H1 (cell line): ENCODE measurements around the gene SERP1. TPM values are rescaled to one million over a fixed set of nuclear protein-coding genes. Genes with fewer than 3 reads are reported as not detected.

Experiments used
- CTCF ChIA-PET: fragments of 300-600 bp; sonication (Branson Sonifier 250); formaldehyde crosslinking; loops from one replicate; lab custom pipeline; 2021; ENCODE audit not compliant: partially characterized antibody; lab: Charles Lee
- POLR2A ChIA-PET: fragments of 300-600 bp; sonication (Branson Sonifier 250); formaldehyde crosslinking; loops from one replicate; lab custom pipeline; 2021; ENCODE audit warnings: inconsistent platforms; ENCODE audit not compliant: partially characterized antibody; lab: Charles Lee
- DNase-seq, 2 experiments: peaks; one replicate each; pipeline versions ENCODE4 v3.0.0 to v3.0.0-alpha.2; 2010 to 2022; ENCODE audit warnings: low spot score in 2 of 2, low read depth in 1 of 2, mixed read lengths in 1 of 2
- FAIRE-seq: peaks from 2 replicates; lab custom pipeline; 2011; peaks lifted over from hg19 to GRCh38; lab: Jason Lieb, UNC
- H2AFZ ChIP-seq: 2 replicates; pipeline ENCODE4 v1.8.1; 2012; ENCODE audit warnings: low read length, inconsistent platforms
- H2AK5ac ChIP-seq: 2 replicates; pipeline ENCODE4 v1.6.1; 2013; ENCODE audit warnings: low read depth, low read length
- H2BK120ac ChIP-seq: replicated peaks from 2 replicates; pipeline ENCODE3; 2013; ENCODE audit warnings: low read depth, low read length, inconsistent platforms
- H2BK12ac ChIP-seq: 2 replicates; pipeline ENCODE4 v1.6.1; 2013; ENCODE audit warnings: low read depth, low read length
- H2BK15ac ChIP-seq: 2 replicates; pipeline ENCODE4 v1.6.1; 2013; ENCODE audit warnings: low read length
- H2BK20ac ChIP-seq: 2 replicates; pipeline ENCODE4 v1.6.1; 2013; ENCODE audit warnings: low read length
- H2BK5ac ChIP-seq: 2 replicates; pipeline ENCODE4 v1.6.1; 2013; ENCODE audit warnings: low read depth, low read length
- H3K14ac ChIP-seq: 2 replicates; pipeline ENCODE4 v1.6.1; 2013; ENCODE audit warnings: inconsistent platforms; ENCODE audit not compliant: insufficient read length
- H3K18ac ChIP-seq: 2 replicates; pipeline ENCODE4 v1.6.1; 2013; ENCODE audit warnings: low read length; ENCODE audit errors: extremely low read depth
- H3K23ac ChIP-seq: 2 replicates; pipeline ENCODE4 v1.6.1; 2013; ENCODE audit warnings: inconsistent platforms; ENCODE audit not compliant: insufficient read length
- H3K23me2 ChIP-seq: 2 replicates; pipeline ENCODE4 v1.6.1; 2013; ENCODE audit warnings: low read depth, low read length
- H3K27ac ChIP-seq: 2 replicates; pipeline ENCODE4 v1.6.1; 2011; ENCODE audit warnings: low read depth, low read length, inconsistent platforms
- H3K27me3 ChIP-seq, 4 experiments: replicated peaks in 1 of 4; 1 replicate in 1 of 4; 2 replicates in 3 of 4; pipeline versions ENCODE4 v1.6.1 to v1.8.1; 2011 to 2013; ENCODE audit warnings: low read length in 3 of 4, mild to moderate bottlenecking in 3 of 4, inconsistent platforms in 2 of 4, mixed read lengths in 2 of 4, moderate library complexity in 1 of 4; ENCODE audit not compliant: control insufficient read depth in 3 of 4, insufficient read depth in 3 of 4; ENCODE audit errors: extremely low read depth in 1 of 4
- H3K36me3 ChIP-seq, 4 experiments: 2 replicates each; pipeline versions ENCODE4 v1.6.1 to v1.8.1; 2011 to 2013; ENCODE audit warnings: mild to moderate bottlenecking in 4 of 4, low read length in 3 of 4, moderate library complexity in 2 of 4, control low read depth in 1 of 4, inconsistent platforms in 1 of 4; ENCODE audit not compliant: insufficient read depth in 4 of 4, control insufficient read depth in 2 of 4
- H3K4ac ChIP-seq: replicated peaks from 2 replicates; pipeline ENCODE3; 2013; ENCODE audit warnings: low read length, low read depth, mixed read lengths, inconsistent platforms; ENCODE audit not compliant: insufficient read length
- H3K4me1 ChIP-seq, 4 experiments: replicated peaks in 1 of 4; 1 replicate in 1 of 4; 2 replicates in 3 of 4; pipeline versions ENCODE4 v1.6.1 to v1.8.1; 2011 to 2013; ENCODE audit warnings: low read length in 3 of 4, inconsistent platforms in 2 of 4, mixed read lengths in 1 of 4; ENCODE audit not compliant: insufficient read depth in 4 of 4, control insufficient read depth in 3 of 4
- H3K4me2 ChIP-seq, 2 experiments: 2 replicates each; pipeline versions ENCODE4 v1.6.1 to v1.8.1; 2011 to 2013; ENCODE audit warnings: low read depth in 2 of 2, low read length in 2 of 2, control low read depth in 1 of 2, inconsistent platforms in 1 of 2, mild to moderate bottlenecking in 1 of 2; ENCODE audit not compliant: insufficient read depth in 1 of 2
- H3K4me3 ChIP-seq, 4 experiments: fragments of 200-600, 300-600 bp in 1 of 4; sonication (generic), shearing (Covaris generic), sonication (Bioruptor Twin) in 1 of 4; 2 replicates each; pipeline versions ENCODE4 v1.5.1 to v1.8.1; 2011 to 2016; ENCODE audit warnings: low read length in 4 of 4, low read depth in 3 of 4, control low read depth in 2 of 4, inconsistent platforms in 2 of 4, mild to moderate bottlenecking in 2 of 4, mixed read lengths in 1 of 4, moderate library complexity in 1 of 4; ENCODE audit not compliant: insufficient read depth in 2 of 4; ENCODE audit errors: extremely low read depth in 1 of 4
- H3K56ac ChIP-seq: replicated peaks from 2 replicates; pipeline ENCODE3; 2013; ENCODE audit warnings: low read depth, mild to moderate bottlenecking, mixed read lengths, low read length, inconsistent platforms; ENCODE audit not compliant: insufficient read length
- H3K79me1 ChIP-seq: 2 replicates; pipeline ENCODE4 v1.6.1; 2013; ENCODE audit warnings: low read depth, low read length, control low read depth
- H3K79me2 ChIP-seq, 2 experiments: 2 replicates each; pipeline versions ENCODE4 v1.6.1 to v1.8.1; 2012 to 2013; ENCODE audit warnings: low read length in 2 of 2, mild to moderate bottlenecking in 2 of 2, inconsistent platforms in 1 of 2; ENCODE audit not compliant: insufficient read depth in 2 of 2, control insufficient read depth in 1 of 2
- H3K9ac ChIP-seq, 4 experiments: replicated peaks in 1 of 4; 1 replicate in 1 of 4; 2 replicates in 3 of 4; pipeline versions ENCODE4 v1.6.1 to v1.8.1; 2011 to 2013; ENCODE audit warnings: low read depth in 3 of 4, low read length in 3 of 4, control low read depth in 2 of 4, mild to moderate bottlenecking in 2 of 4, moderate library complexity in 2 of 4, inconsistent platforms in 1 of 4; ENCODE audit errors: extremely low read depth in 1 of 4
- H3K9me3 ChIP-seq, 2 experiments: 2 replicates each; pipeline versions ENCODE4 v1.6.1 to v1.8.1; 2012 to 2013; ENCODE audit warnings: mild to moderate bottlenecking in 2 of 2, moderate library complexity in 2 of 2, control low read depth in 1 of 2, inconsistent platforms in 1 of 2, low read depth in 1 of 2, low read length in 1 of 2, mixed read lengths in 1 of 2; ENCODE audit not compliant: insufficient read depth in 2 of 2
- H4K20me1 ChIP-seq, 2 experiments: replicated peaks in 1 of 2; 2 replicates each; pipeline versions ENCODE3 to v1.8.1; 2011 to 2013; ENCODE audit warnings: inconsistent platforms in 2 of 2, low read length in 2 of 2, mild to moderate bottlenecking in 1 of 2; ENCODE audit not compliant: insufficient read depth in 2 of 2, control insufficient read depth in 1 of 2
- H4K5ac ChIP-seq: 2 replicates; pipeline ENCODE4 v1.6.1; 2013; ENCODE audit warnings: low read length, low read depth, mixed read lengths, inconsistent platforms; ENCODE audit not compliant: insufficient read length
- H4K8ac ChIP-seq: 2 replicates; pipeline ENCODE4 v1.8.0; 2013; ENCODE audit warnings: mild to moderate bottlenecking, moderate library complexity, low read length, inconsistent platforms; ENCODE audit not compliant: insufficient read depth; ENCODE audit errors: extremely low read depth
- H4K91ac ChIP-seq: replicated peaks from 2 replicates; pipeline ENCODE3; 2013; ENCODE audit warnings: low read length, mixed read lengths, inconsistent platforms; ENCODE audit not compliant: insufficient read length
- SAP30 ChIP-seq: fragments of 300-600 bp; sonication (generic); IDR thresholded peaks from 2 replicates; pipeline ENCODE4 v1.7.1; 2012; ENCODE audit warnings: low read length, moderate library complexity, mild to moderate bottlenecking, inconsistent platforms; ENCODE audit not compliant: insufficient read depth, insufficient replicate concordance
- TEAD4 ChIP-seq: IDR thresholded peaks from 2 replicates; pipeline ENCODE4 v1.6.1; 2012; ENCODE audit warnings: low read depth, low read length, inconsistent platforms, mixed read lengths
- WGBS, 2 experiments: shearing (Covaris generic) in 1 of 2; methylation state at CpG; one replicate each; pipeline versions ENCODE4 v1.1.6 to v1.1.7; 2013 to 2015; ENCODE audit warnings: low lambda C conversion rate in 2 of 2, mixed read lengths in 2 of 2, inconsistent platforms in 1 of 2, low coverage in 1 of 2, missing lambda C conversion rate in 1 of 2; ENCODE audit not compliant: insufficient replicate concordance in 2 of 2, insufficient coverage in 1 of 2, insufficient read length in 1 of 2; ENCODE audit errors: extremely low coverage in 1 of 2, missing lambda C conversion rate in 1 of 2; 5-methylcytosine and 5-hydroxymethylcytosine counted together
- polyA plus RNA-seq, 7 experiments: library from polyadenylated mRNA; depleted of rRNA in 3 of 7; stranded (reverse) in 5 of 7; unstranded in 2 of 7; fragments of >200 nt in 5 of 7; fragments of 200-250 nt in 2 of 7; gene quantifications; 1 replicate in 5 of 7; 2 replicates in 1 of 7; 4 replicates in 1 of 7; pipeline versions ENCODE4 v1.2.1 to v1.2.3, GENCODE V29; 2011 to 2013; ENCODE audit warnings: missing spikeins in 2 of 7, mixed read lengths in 2 of 7
- total RNA-seq: library from RNA; stranded (reverse); fragmentation: NEBNext Ultra II Directional; extraction: Animal tissue kit (Norgen Biotek cat#: 25700); gene quantifications from 2 replicates; pipeline ENCODE4 v1.2.1, GENCODE V29; 2021

SERP1 gene
- total and polyA plus RNA-seq, 2 of the 8 experiments (the other 6 are each of a cell fraction or from before 2014, with no cell fraction given) = 90.3 to 98.2 TPM

DNA sequence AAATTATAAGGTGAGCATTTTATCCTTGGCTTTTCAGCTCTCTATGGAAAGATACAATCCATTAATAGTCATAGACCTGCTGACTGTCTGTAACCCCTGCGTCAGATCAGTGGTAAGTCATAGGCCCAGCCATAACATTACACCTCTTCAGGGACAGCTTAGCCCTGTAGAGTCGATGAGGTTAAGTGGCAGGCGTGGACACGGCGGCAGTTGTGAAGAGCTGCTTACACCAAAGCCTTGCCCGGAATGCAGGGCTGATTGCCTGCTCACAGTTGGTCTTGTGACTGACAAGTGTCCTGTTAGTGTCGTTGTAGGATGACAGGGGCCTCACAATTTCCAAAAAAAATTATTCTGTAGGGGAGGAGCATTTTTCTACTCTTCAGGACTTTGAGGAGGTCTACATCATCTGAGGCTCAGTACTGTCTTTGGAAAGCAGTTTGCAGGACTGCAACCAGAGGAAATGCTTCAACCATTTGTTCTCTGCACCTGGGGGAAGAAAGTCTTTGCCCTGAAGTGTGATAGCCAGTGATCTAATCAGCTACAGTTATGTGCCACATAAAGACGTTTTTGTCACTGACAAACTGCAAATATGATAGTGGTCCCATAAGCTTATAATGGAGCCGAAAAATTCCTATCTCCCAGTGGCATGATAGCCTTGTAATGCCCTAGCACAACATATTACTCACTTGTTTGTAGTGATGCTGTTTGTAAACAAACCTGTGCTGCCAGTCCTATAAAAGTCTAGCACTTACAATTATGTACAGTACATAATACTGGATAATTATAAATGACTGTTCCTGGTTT, 41.9 kb upstream of the SERP1 start:
- H3K4me1 ChIP-seq = no peaks in the 10 kb centered on the region
- FAIRE-seq = peak; percentile 32
- no peak overlapping the region for H3K4me3 ChIP-seq
- H4K91ac ChIP-seq = no peak overlapping the region
- WGBS, 2 experiments = 78% methylated on average over 9 of the region's 9 CpGs; no CpG with 5 or more reads in 1 of the 2 experiments
- H2BK5ac ChIP-seq = no peak overlapping the region
- peaks cover 2% of the 10 kb centered on the region in 2 experiments for H4K20me1 ChIP-seq
- H3K4me2 ChIP-seq = no peak overlapping the region
- DNase-seq = no peak
- H4K8ac ChIP-seq = no peak overlapping the region
- peak overlapping the region; percentile 38; the same call in 1 of the 2 replicates for H3K27ac ChIP-seq
- no peak overlapping the region for H2BK20ac ChIP-seq
- no peak overlapping the region for H3K14ac ChIP-seq
- no peak overlapping the region for H2BK120ac ChIP-seq
- 0 out of 2 replicates have a peak, but pooled peaks have one; percentile 8 for TF ChIP-seq TEAD4
- no peak for TF ChIP-seq SAP30
- H3K27me3 ChIP-seq = no peaks in the 10 kb centered on the region
- peaks cover 0 to 5% of the 10 kb centered on the region in 2 experiments; a peak in 2 of 4 replicates for H3K79me2 ChIP-seq
- peaks cover 4 to 30% (median 18%) of the 10 kb centered on the region in 4 experiments; a peak in 6 of 8 replicates for H3K36me3 ChIP-seq
- no peak overlapping the region for H2BK15ac ChIP-seq
- CTCF ChIA-PET = interaction anchor here (1.3 to 1.7 kb wide), 2 partner anchors 20 to 92 kb away, joined by 3 to 4 read pairs; no protein-coding TSS in a partner anchor
- POLR2A ChIA-PET = interaction anchor here (0.9 to 3.0 kb wide), 5 partner anchors 12 to 42 kb away, joined by 3 to 14 read pairs (median 6); partner anchors contain the start of genes EIF2A, SELENOT and SERP1
- no peak overlapping the region for H2AFZ ChIP-seq
- H3K4ac ChIP-seq = no peak overlapping the region
- no peak overlapping the region for H3K23ac ChIP-seq
- H3K9me3 ChIP-seq = no peaks in the 10 kb centered on the region
- H3K56ac ChIP-seq = no peak overlapping the region
- H3K79me1 ChIP-seq = no peaks in the 10 kb centered on the region; the same call in 1 of the 2 replicates
- no peak overlapping the region for H3K9ac ChIP-seq
- no peak overlapping the region for H4K5ac ChIP-seq
- no peaks in the 10 kb centered on the region for H3K23me2 ChIP-seq
- no peak overlapping the region for H3K18ac ChIP-seq
- H2AK5ac ChIP-seq = no peak overlapping the region
- no peak overlapping the region for H2BK12ac ChIP-seq
